Prostate gland (tissue), 2 donors: ENCODE results near the gene RIPOR3. TPM values are rescaled to one million over a fixed set of nuclear protein-coding genes. Genes with fewer than 3 reads are reported as not detected.

Source experiments
- DNase-seq: peaks from one replicate; pipeline ENCODE4 v3.0.0-alpha.2; 2019; ENCODE audit warnings: low spot score
- H3K27ac ChIP-seq, 2 donors: fragments of 200-600 bp; sonication (generic); 2 replicates each; pipeline ENCODE4 v1.5.1; 2017 to 2019
- H3K27me3 ChIP-seq: fragments of 200-600 bp; sonication (generic); replicated peaks from 2 replicates; pipeline ENCODE4 v1.5.1; 2019; ENCODE audit not compliant: insufficient read depth
- H3K36me3 ChIP-seq, 2 donors: fragments of 200-600 bp; sonication (generic); 1 replicate in 1 of 2; 2 replicates in 1 of 2; pipeline versions ENCODE4 v1.5.1 to v1.8.1; 2017 to 2019
- H3K4me1 ChIP-seq: fragments of 200-600 bp; sonication (generic); replicated peaks from 2 replicates; pipeline ENCODE4 v1.5.1; 2019
- H3K4me3 ChIP-seq, 2 donors: fragments of 200-600 bp; sonication (generic); 2 replicates each; pipeline ENCODE4 v1.5.1; 2017 to 2019
- H3K9me3 ChIP-seq: fragments of 200-600 bp; sonication (generic); 2 replicates; pipeline ENCODE4 v1.5.1; 2017
- POLR2A ChIP-seq: fragments of 450-650 bp; IDR thresholded peaks from one replicate; pipeline ENCODE4 v1.6.1; 2016; ENCODE audit warnings: antibody characterized with exemption, mild to moderate bottlenecking
- POLR2AphosphoS5 ChIP-seq: sonication (generic); formaldehyde crosslinking; IDR thresholded peaks from one replicate; pipeline ENCODE4 v1.6.1; 2017; ENCODE audit warnings: antibody characterized with exemption
- WGBS: methylation state at CpG from one replicate; pipeline ENCODE4 v1.1.5; 2018; 5-methylcytosine and 5-hydroxymethylcytosine counted together
- intact Hi-C: fragments of 100-400 bp; cut with DNase I; formaldehyde crosslinking; loops from one replicate; pipeline ENCODE4 v1.14.2; 2022
- total RNA-seq, 2 donors: library from RNA; depleted of rRNA; stranded (reverse); fragments of >200 nt; gene quantifications; one replicate each; pipeline ENCODE4 v1.1.0, GENCODE V29; 2016
- TF ChIP-seq, protein P1 (sequence below), 4 experiments: fragments of 200-600 bp in 2 of 4; fragments of 450-650 bp in 2 of 4; sonication (generic) in 2 of 4; IDR thresholded peaks; 1 replicate in 3 of 4; 2 replicates in 1 of 4; pipeline ENCODE4 v1.5.1; 2016 to 2019; ENCODE audit warnings: antibody characterized with exemption in 4 of 4, mild to moderate bottlenecking in 2 of 4, moderate library complexity in 2 of 4

Gene RIPOR3
- total RNA-seq, 2 donors from 2014 or later: 0.55 to 11.3 TPM

DNA sequence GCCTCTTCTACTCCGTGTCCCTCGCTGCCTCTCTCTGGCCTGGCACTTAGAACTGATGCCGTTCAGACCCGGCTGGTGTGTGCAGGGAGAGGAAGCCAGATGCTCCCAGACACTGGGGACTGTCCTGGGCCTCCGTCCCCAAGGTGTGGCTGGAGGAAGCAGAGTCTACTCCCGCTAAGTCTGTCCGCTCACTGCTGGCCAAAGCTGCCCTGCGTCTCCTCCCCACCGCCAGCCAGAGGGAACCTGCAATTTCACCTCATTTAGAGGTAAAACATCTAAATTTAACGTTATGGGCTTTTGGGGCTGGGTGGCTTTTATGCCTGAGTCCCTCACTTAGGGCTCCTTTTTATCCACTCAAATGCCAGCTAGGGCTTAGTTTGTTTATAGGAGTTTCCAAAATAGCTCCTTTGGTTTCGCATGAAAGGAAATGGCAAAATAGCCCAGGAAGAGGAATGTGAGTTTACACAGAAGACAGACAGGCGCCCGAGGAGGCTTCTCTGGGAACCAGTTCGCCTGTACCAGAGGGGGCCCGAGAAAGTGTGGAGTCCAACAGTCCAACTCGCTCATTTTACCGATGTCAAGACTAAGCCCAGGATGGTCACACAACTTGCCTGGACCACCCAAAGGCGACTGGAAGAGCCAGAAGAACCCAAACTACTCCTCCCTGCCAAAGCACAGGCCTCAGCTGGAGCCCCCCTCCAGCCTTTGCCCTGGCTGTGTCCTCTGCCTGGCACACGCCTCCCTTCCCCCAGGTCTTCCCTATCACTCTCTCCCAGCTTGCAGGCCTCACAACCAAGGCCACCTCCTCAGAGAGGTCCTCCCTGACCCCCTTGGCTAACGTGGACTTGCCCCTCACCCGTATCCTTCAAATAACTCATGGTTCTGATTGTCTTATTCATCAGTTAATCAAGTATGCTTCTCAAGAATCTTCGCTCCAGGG, 54.5 kb downstream of the RIPOR3 start:
- DNase-seq: no peak
- Histone ChIP-seq H3K27ac (no peak overlapping the region), H3K9me3 (no peaks in the 10 kb centered on the region), H3K4me3 (no peak overlapping the region), H3K4me1 (no peaks in the 10 kb centered on the region), H3K27me3 (no peaks in the 10 kb centered on the region), H3K36me3 (no peaks in the 10 kb centered on the region)
- 70% methylated on average over 22 of the region's 22 CpGs for WGBS
- intact Hi-C loops: no loop called here
- TF ChIP-seq POLR2AphosphoS5: no peak
- TF ChIP-seq, protein P1, sequence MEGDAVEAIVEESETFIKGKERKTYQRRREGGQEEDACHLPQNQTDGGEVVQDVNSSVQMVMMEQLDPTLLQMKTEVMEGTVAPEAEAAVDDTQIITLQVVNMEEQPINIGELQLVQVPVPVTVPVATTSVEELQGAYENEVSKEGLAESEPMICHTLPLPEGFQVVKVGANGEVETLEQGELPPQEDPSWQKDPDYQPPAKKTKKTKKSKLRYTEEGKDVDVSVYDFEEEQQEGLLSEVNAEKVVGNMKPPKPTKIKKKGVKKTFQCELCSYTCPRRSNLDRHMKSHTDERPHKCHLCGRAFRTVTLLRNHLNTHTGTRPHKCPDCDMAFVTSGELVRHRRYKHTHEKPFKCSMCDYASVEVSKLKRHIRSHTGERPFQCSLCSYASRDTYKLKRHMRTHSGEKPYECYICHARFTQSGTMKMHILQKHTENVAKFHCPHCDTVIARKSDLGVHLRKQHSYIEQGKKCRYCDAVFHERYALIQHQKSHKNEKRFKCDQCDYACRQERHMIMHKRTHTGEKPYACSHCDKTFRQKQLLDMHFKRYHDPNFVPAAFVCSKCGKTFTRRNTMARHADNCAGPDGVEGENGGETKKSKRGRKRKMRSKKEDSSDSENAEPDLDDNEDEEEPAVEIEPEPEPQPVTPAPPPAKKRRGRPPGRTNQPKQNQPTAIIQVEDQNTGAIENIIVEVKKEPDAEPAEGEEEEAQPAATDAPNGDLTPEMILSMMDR (IDR thresholded peaks at IDR 0.05): no peak
- no peak for TF ChIP-seq POLR2A

DNA sequence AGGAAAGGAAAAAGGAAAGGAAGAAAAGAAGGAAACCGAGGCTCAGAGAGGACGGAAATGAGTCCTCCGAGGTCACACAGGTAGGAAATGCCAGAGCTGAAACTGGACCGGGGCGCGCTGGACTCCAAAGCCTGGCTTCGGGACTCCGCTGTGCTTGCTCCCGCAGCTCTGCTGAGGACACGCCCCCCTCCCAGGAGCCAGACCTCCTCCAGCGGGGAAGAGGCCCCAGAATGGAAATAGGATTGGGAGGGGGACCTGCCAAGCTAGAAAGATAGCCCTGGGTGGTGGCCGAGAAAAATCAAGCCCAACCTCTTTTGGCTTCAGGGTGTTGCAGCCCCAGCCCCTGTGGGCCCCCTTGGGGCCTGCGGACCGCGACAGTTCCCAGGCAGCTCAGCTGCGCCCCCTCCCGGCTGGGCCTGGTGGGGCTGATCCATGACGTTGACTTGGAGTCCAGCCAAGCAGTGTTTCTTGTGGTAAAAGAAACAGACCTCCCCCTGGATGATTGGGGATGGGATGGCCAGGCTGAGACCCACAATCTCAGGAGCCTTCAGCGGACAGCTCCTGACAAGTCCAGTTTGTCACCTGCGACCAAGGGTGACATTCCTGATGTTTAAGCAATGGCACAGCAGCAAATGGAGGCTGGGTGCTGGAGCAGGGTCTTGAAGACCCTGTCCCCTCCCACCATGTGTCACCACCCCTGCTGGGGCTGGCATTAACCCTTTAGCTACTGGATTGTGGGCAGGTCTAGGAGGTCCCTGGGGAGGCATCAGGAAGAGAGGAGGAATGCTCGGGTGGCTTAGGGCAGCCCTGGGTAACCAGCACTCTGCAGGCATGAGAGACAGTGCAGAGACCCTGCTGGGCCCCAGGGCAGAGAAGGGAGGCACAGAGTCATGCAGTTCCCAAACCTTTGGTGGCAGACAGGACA, 55.4 kb downstream of the RIPOR3 start:
- H3K27ac ChIP-seq: no peak overlapping the region
- H3K4me3 ChIP-seq: no peak overlapping the region
- peak; percentile 22 for DNase-seq
- H3K4me1 ChIP-seq: no peaks in the 10 kb centered on the region
- intact Hi-C loops: no loop called here
- H3K9me3 ChIP-seq: no peaks in the 10 kb centered on the region
- no peaks in the 10 kb centered on the region for H3K27me3 ChIP-seq
- 29% methylated on average over 21 of the region's 21 CpGs for WGBS
- H3K36me3 ChIP-seq: no peaks in the 10 kb centered on the region
- TF ChIP-seq POLR2AphosphoS5 (no peak), POLR2A (no peak)
- TF ChIP-seq, protein P1 (IDR thresholded peaks at IDR 0.05): peak; percentile 53 to 82 (median 64)

DNA sequence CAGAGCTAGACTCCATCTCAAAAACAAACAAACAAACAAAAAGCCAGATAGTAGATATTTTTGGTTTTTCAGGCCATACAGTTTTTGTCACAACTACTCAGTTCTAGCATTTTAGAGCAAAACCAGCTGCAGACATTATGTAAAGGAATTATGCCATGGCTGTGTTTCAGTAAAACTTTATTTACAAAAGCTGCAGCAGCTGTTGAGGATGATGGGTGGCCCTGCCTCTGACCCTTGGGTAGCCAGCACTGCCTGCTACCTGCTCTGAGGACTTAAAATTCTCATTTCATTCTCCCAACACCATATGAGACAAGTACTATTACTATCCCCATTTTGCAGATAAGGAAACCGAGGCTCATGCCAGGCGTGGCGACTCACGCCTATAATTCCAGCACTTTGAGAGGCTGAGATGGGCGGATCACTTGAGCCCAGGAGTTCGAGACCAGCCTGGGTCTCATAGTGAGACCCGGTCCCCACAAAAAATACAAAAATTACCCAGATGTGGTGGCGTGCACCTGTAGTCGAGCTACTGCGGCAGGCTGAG, 56.3 kb downstream of the RIPOR3 start:
- no peaks in the 10 kb centered on the region for H3K36me3 ChIP-seq
- WGBS: 93% methylated on average over 10 of the region's 10 CpGs
- no peak overlapping the region for H3K4me3 ChIP-seq
- H3K9me3 ChIP-seq: no peaks in the 10 kb centered on the region
- no peaks in the 10 kb centered on the region for H3K27me3 ChIP-seq
- H3K4me1 ChIP-seq: no peaks in the 10 kb centered on the region
- intact Hi-C loops: no loop called here
- DNase-seq: no peak
- H3K27ac ChIP-seq: no peak overlapping the region
- TF ChIP-seq, protein P1 (IDR thresholded peaks at IDR 0.05): no peak
- TF ChIP-seq POLR2AphosphoS5: no peak
- TF ChIP-seq POLR2A: no peak

DNA sequence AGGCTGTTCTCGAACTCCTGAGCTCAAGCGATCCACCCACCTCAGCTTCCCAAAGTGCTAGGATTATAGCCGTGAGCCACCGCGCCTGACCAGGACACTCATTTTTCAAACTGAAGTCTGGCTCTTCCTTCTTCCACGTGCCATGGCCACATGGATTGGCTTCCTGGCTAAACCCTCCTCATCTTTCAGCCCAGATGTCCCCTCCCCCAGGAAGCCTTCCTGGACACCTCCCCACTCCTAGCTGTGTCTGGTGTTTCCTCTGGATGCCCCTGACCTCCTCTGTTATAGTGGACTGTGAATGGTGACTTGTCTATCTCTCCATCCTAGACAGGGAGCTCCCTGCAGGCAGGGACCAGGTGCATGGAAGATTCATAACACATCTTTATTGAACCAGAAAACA, 57.2 kb downstream of the RIPOR3 start:
- no peaks in the 10 kb centered on the region for H3K4me1 ChIP-seq
- TF ChIP-seq, protein P1 (IDR thresholded peaks at IDR 0.05): no peak
- no peak for TF ChIP-seq POLR2AphosphoS5
- TF ChIP-seq POLR2A: no peak
- no peak overlapping the region for H3K4me3 ChIP-seq
- H3K27ac ChIP-seq: no peak overlapping the region
- no peaks in the 10 kb centered on the region for H3K36me3 ChIP-seq
- no peaks in the 10 kb centered on the region for H3K27me3 ChIP-seq
- no peaks in the 10 kb centered on the region for H3K9me3 ChIP-seq
- 80% methylated on average over 6 of the region's 6 CpGs for WGBS
- DNase-seq: no peak
- intact Hi-C loops: no loop called here
